ENCODE results near the gene RNU2-1.
"Not testable (repeated sequence)": the region's sequence is repeated elsewhere in the genome, so short reads cannot be mapped to it uniquely, and the experiment has no call there.

The RNU2-1 gene

DNA sequence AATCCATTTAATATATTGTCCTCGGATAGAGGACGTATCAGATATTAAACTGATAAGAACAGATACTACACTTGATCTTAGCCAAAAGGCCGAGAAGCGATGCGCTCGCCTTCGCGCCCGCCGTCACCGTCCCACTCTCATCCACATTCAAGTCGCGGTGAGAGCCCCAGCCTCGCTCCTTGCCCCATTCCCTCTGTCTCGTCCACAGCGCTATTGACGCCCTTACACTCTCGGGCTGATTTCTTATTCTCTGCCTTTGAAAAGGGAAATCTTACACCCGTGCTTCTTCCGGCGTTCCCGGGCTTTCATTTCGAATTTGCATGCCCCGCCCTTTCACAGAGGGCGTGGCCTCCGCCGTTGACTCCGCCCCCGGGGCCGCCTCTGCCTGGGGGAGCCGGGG, at the start of gene RNU2-1:
TSS of gene RNU2-1 (minus strand) at position 101 of the 400 bp plus-strand sequence.
- DNase-seq: not testable (repeated sequence)

DNA sequence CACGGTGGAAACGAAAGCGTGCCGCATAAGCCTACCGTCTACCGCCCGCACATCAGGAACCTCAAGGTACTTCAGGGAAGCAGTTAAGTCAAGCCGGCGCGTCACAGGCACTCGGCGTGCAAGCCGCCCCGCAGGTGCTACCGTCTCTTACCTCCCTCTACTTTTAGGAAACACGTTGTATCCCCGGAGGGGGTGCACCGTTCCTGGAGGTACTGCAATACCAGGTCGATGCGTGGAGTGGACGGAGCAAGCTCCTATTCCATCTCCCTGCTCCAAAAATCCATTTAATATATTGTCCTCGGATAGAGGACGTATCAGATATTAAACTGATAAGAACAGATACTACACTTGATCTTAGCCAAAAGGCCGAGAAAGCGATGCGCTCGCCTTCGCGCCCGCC, 39.1 kb upstream of the RNU2-1 start:
- DNase-seq: not testable (repeated sequence)

DNA sequence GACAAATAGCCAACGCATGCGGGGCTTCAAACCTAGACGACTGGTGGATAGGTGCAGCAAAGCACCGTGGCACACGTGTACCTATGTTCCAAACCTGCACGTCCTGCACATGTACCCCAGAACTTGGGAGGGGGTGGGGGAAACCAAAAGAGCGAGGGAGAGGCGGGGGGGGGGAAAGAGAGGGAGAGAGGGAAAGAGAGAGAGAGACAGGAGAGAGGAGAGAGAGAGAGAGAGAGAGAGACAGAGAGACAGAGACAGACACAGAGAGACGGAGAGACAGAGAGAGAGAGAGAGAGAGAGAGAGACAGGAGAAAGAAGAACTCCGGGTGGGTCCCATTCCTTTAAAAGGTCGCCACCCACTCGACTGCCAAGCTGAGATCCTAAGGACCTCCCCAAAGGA, 38.7 kb upstream of the RNU2-1 start:
- not testable (repeated sequence) for DNase-seq

DNA sequence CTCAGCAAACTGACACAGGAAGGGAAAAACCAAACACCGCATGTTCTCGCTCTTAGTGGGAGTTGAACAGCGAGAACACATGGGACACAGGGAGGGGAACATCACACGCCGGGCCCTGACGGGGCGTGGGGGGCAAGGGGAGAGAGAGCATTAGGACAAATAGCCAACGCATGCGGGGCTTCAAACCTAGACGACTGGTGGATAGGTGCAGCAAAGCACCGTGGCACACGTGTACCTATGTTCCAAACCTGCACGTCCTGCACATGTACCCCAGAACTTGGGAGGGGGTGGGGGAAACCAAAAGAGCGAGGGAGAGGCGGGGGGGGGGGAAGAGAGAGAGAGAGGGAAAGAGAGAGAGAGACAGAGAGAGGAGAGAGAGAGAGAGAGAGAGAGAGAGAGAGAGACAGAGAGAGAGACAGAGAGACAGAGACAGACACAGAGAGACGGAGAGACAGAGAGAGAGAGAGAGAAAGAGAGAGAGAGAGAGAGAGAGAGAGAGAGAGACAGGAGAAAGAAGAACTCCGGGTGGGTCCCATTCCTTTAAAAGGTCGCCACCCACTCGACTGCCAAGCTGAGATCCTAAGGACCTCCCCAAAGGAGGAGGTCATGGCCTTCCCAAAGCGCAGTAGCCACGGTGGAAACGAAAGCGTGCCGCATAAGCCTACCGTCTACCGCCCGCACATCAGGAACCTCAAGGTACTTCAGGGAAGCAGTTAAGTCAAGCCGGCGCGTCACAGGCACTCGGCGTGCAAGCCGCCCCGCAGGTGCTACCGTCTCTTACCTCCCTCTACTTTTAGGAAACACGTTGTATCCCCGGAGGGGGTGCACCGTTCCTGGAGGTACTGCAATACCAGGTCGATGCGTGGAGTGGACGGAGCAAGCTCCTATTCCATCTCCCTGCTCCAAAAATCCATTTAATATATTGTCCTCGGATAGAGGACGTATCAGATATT, 37.1 kb upstream of the RNU2-1 start:
- DNase-seq: not testable (repeated sequence)

GRCh38 chr17:43246456-43246855, 12.7 kb upstream of the RNU2-1 start:
- not testable (repeated sequence) for DNase-seq

DNA sequence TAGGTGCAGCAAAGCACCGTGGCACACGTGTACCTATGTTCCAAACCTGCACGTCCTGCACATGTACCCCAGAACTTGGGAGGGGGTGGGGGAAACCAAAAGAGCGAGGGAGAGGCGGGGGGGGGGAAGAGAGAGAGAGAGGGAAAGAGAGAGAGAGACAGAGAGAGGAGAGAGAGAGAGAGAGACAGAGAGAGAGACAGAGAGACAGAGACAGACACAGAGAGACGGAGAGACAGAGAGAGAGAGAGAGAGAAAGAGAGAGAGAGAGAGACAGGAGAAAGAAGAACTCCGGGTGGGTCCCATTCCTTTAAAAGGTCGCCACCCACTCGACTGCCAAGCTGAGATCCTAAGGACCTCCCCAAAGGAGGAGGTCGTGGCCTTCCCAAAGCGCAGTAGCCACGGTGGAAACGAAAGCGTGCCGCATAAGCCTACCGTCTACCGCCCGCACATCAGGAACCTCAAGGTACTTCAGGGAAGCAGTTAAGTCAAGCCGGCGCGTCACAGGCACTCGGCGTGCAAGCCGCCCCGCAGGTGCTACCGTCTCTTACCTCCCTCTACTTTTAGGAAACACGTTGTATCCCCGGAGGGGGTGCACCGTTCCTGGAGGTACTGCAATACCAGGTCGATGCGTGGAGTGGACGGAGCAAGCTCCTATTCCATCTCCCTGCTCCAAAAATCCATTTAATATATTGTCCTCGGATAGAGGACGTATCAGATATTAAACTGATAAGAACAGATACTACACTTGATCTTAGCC, 7.0 kb upstream of the RNU2-1 start:
- not testable (repeated sequence) for DNase-seq

- DNase-seq: not testable (repeated sequence)
Observed at GRCh38 chr17:43239597-43239996, 5.8 kb upstream of the RNU2-1 start.

- not testable (repeated sequence) for DNase-seq
Observed at GRCh38 chr17:43233263-43233662, 514 bp downstream of the RNU2-1 start.

GRCh38 chr17:43232021-43232699, 1.6 kb downstream of the RNU2-1 start:
- peak; percentile 17 for DNase-seq

DNA sequence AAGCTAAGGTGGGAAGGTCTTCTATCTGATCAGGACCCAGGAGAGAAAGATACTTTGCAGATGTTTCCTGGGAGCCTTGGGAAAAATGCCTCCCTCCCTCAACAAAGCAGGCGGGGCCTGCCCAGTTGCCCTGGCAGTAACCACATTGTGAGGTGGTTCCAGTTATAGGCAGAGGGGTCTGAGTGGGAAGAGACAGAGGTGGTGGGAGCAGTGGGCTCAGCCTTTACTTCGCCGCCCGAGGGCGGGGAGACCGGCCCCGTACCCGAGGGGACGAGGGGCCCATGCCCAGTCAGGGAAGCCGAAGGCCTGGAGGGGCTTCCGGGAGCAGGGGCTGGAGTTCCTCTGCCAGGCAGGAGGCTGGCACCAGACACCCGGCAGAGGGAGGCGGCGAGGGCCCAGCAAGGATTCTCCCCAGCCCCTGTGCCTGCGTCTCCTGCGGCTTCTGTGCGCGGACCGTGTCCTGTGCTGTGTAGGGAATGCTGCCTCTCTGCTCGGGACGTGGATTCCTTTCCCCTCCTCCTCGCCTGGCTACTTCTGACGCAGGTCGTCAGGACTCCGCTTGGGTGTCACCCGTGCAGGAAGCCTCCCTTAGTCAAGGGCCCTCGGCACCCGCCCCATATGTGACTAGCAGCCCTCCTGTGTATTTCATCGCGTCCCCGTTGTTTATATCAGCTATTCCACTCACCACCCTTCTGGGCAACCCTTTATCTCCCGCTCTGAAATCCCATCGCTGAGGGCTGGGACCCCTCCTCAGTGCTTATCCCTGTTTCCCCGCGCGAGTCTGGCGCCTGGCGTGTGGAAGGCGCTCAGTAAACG, 2.4 kb downstream of the RNU2-1 start:
- DNase-seq: not testable (repeated sequence)

DNA sequence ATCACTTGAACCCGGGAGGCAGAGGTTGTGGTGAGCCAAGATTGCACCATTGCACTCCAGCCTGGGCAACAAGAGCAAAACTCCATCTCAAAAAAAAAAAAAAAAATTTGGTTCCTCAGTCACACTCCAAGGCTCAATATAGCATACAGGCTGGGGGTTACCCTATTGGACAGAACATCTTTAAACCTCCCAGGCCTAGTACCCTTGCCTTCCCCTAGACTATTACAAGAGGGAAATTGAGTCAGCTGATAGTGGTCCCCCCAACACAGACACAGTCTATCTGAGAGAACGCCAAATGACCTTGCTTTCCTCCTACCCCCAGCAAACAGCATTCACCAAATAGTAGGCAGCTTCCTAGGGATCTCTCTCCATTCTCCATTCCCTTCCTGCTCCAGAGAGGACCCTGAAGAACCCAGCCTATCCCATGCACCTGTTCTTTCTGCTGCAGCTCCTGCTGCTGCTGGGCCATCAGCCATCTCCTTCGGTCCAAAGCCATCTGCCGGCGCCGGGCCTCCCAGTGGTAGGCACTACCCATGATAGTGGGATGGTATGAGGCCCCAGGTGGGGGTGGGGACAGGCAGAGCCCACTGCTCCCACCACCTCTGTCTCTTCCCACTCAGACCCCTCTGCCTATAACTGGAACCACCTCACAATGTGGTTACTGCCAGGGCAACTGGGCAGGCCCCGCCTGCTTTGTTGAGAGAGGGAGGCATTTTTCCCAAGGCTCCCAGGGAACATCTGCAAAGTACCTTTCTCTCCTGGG, 5.6 kb downstream of the RNU2-1 start, which contains the start of gene CCDC200:
TSS of gene CCDC200 (minus strand) at position 604 of the 763 bp plus-strand sequence. CDS start at position 535, 69 bp downstream.
- not testable (repeated sequence) for DNase-seq

- no peak for DNase-seq
Observed at GRCh38 chr17:43226393-43226792, 7.4 kb downstream of the RNU2-1 start.

- DNase-seq: no peak
Observed at GRCh38 chr17:43224146-43224705, 9.6 kb downstream of the RNU2-1 start.

- DNase-seq: no peak
Observed at GRCh38 chr17:43220511-43221125, 13.2 kb downstream of the RNU2-1 start.

GRCh38 chr17:43219746-43220380, 13.9 kb downstream of the RNU2-1 start:
- DNase-seq: no peak

GRCh38 chr17:43219001-43219400, 14.8 kb downstream of the RNU2-1 start:
- no peak for DNase-seq

DNA sequence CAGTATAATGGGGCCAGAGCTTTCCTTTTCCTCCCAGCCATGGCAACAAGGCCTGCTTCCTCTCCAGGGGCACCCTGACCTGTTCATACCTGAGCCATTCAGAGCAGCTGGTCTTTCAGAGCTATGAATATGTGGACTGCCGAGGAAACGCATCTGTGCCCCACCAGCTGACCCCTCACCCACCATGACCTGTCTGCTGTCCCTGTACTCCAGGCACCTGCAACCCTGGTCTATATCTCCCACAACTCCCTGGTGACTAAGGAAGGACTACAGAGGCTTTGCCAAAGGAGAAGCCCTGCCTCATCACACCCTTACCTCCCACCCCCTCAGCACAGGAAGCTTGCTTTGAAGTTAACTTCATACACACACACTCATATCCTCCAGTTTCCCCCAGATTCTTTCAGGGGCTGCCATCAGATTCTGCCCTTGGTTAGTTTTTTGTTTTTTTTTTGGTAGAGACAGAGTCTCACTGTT, 16.1 kb downstream of the RNU2-1 start:
- DNase-seq: no peak

- no peak for DNase-seq
Observed at GRCh38 chr17:43216762-43217613, 16.8 kb downstream of the RNU2-1 start.

- no peak for DNase-seq
Observed at GRCh38 chr17:43216369-43216761, 17.4 kb downstream of the RNU2-1 start.

Measured in hematopoietic multipotent progenitor cell treated with erythropoietin and hydrocortisone succinate and interleukin-3 and kit ligand, for 8 days (in vitro differentiated cells).